G401.6 (cell line): ENCODE results near the gene RASGRP3.

ENCODE experiments used
- FAIRE-seq: peaks from 2 replicates; lab custom pipeline; 2012; peaks lifted over from hg19 to GRCh38; lab: Jason Lieb, UNC

RASGRP3 gene

DNA sequence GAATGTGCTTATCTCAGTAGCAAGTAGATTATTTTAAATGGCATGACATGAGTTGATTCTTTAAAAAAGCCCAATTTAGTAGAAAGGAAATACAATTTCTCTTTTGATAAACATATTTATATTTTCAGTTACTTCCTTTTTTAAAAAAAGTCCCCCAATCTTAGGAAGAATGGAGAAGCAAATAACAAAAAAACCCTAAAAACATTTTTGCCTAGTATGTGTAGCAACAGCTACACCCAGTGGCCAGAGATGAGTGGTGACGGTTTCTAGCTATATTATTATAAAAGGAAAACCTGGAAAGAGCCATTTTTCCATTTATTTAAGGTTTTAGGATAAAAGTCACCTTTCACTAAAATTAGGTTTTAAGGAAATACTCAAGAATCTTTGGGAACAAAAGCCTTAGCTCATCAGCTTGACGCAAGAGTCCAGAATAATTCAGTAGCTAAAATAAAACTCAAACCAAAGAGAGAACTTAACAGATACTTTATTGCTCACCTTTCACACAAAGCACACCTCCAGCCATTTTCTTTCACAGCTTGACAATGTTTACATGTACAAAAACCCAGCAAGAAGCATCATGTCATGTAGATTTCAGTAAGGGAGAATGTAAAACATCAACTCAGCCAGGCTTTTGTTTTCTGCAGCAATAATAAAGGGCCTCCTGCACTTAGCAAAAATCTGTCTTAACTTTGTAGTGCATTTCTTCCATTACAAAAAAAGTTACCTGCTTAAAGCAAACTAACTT, 106.9 kb downstream of the RASGRP3 start:
- peak; percentile 96 for FAIRE-seq

- FAIRE-seq: no peak
These were observed 110.3 kb downstream of the RASGRP3 start for GRCh38 chr2:33586766-33587165.

- FAIRE-seq: no peak
These were observed 111.8 kb downstream of the RASGRP3 start for GRCh38 chr2:33588232-33588631.

- FAIRE-seq: no peak
These were observed 113.0 kb downstream of the RASGRP3 start for GRCh38 chr2:33589444-33589843.

- FAIRE-seq: no peak
These were observed 118.9 kb downstream of the RASGRP3 start for GRCh38 chr2:33595385-33595784.

- no peak for FAIRE-seq
These were observed 120.6 kb downstream of the RASGRP3 start for GRCh38 chr2:33597026-33597425.

GRCh38 chr2:33598561-33599174, 122.2 kb downstream of the RASGRP3 start:
- FAIRE-seq: no peak

- peak; percentile 96 for FAIRE-seq
These were observed 122.9 kb downstream of the RASGRP3 start, which contains the start of gene FAM98A for GRCh38 chr2:33599175-33599942. TSS of gene FAM98A (minus strand) at chr2:33599299. CDS start at chr2:33599221, 78 bp downstream.

GRCh38 chr2:33599943-33600192, 123.4 kb downstream of the RASGRP3 start:
- no peak for FAIRE-seq

GRCh38 chr2:33602201-33602830, 125.9 kb downstream of the RASGRP3 start:
- FAIRE-seq: no peak

DNA sequence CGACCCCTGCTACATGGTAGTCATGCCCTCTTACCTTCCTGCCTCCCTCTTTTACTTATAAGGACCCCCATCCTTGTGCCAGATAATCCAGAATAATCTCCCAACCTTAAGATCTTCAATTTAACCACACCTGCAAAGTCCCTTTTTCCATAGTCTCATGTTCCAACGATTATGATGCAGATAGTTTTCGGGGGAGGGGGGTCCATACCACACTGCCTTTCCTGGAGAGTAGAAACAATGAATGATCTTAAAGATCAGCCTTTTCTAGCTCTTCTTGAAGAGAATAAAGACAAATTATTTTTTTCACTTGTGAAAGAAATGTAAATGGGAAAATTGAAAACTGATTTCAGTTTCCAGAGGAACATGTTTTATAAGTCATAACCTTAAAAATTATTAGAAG, 127.0 kb downstream of the RASGRP3 start:
- FAIRE-seq: no peak

DNA sequence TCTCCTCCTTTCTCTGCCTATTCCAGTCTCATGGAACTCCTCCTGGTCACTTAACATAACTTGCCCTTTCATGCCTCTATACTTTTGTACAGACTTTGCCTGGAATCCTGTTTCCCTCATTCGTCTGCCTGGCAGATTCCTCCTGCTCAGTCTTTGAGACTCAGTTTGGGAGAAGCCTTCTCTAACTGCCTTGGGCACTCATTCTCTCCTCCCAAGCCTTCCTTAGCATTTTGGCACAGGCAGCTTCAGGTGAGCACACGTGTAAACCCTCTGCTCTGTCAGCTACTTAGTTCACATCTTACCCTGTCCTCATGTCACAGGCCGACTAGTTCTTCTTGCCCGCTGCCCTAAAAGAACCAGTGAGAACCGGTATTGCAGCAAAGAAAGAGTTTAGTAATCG, 128.6 kb downstream of the RASGRP3 start:
- FAIRE-seq: no peak

DNA sequence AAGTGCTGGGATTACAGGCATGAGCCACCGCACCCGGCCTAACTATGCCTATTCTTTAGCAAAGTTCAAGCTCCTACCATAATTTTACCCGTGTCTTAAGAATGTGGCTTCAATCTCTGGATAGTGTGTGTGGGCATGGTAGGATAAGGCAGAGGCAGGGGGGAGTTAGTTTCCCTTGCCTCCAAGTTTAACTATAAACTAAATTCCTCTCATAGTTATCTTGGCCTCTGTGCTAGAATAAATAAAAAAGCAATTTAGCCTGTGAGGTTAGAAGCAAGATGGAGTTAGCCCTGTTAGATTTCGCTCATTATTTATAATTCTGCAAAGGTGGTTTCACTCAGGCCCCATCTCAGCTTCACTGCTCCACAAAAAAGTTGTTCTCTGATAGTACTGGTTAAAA, 129.7 kb downstream of the RASGRP3 start:
- no peak for FAIRE-seq

GRCh38 chr2:33606622-33607021, 130.2 kb downstream of the RASGRP3 start:
- no peak for FAIRE-seq

GRCh38 chr2:33607251-33607721, 130.8 kb downstream of the RASGRP3 start:
- FAIRE-seq: no peak

- no peak for FAIRE-seq
These were observed 131.5 kb downstream of the RASGRP3 start for GRCh38 chr2:33607905-33608304.

- FAIRE-seq: no peak
These were observed 137.7 kb downstream of the RASGRP3 start for GRCh38 chr2:33614190-33614589.
